ENCODE results near the gene TGM2. TPM values are rescaled to one million over a fixed set of nuclear protein-coding genes. Genes with fewer than 3 reads are reported as not detected.

The TGM2 gene
- total and polyA plus RNA-seq, 10 donors = 9.3 to 167 (median 69.8) TPM

DNA sequence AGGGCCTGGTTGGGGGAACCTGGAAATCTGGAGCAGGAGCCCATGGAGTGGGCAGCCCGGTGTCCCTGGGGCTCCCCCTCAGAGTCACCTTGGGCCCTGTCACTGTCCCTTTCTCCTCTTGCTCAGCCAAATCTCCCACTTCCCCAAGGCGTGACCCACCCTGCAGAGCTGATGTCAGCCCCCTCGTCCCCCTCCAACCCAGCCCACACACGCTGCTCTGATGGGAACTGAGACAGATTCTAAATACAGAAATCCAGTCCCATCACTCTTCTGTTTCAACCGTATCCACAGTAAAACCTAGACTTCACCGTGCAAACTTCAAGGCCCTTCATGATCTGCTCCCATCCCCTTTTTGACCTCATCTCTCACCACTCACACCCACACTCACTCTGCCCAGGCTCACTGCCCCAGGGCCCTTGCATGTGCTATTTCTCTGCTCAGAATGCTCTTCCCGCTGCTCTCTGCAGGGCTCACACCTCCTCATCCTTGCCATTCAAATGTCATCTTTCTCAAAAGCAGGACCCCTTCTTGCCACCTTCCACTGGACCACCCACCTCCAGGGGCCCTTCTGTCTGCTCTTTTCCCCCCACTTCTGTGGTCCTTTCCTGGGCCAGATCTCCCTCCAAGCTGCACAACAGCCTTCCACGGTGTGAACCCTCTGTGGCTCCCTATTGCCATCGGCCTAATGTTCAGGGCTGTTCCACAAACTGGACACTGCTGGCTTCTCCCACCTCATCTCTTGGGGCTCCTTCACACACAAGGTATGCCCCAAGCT is 16.6 kb downstream of the TGM2 start:
- peaks cover 0 to 47% (median 8%) of the 10 kb centered on the region in 6 donors for H3K36me3 ChIP-seq
- H3K9me3 ChIP-seq = no peaks in the 10 kb centered on the region
- no peak for DNase-seq
- no peaks in the 10 kb centered on the region for H3K27me3 ChIP-seq (replicated peaks in 1 of 7)
- H3K27ac ChIP-seq = no peak overlapping the region
- H3K4me1 ChIP-seq = peaks cover 29 to 80% (median 51%) of the 10 kb centered on the region in 6 donors
- 81 to 94% (median 86%) methylated on average over 8 to 9 of the region's 9 CpGs for WGBS, 5 donors
- TF ChIP-seq POLR2A (IDR thresholded peaks at IDR 0.05) (no peak), POLR2AphosphoS5 (IDR thresholded peaks at IDR 0.05) (no peak)
- intact Hi-C loops (cut with DNase I; ENCODE audit: low total_unique reads) = no loop called here
- no peak overlapping the region for H3K4me3 ChIP-seq

DNA sequence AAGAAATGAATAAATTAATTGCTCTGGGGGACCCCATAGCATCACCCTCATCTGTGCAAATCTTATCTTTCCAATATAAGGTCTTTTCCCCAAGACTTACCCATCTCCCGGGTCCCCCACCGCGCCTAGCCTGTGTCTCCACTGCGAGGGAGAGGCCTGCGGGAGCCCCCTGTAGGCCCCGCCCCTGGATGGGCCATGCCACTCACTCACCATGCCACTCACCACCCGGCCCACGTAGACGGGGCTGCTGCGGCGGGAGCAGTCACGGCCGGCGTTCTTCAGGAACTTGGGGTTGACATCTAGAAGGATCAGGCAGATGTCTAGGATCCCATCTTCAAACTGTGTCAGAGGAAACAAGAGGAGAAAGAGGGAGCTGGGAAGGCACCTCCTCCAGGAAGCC is 17.3 kb downstream of the TGM2 start:
- H3K9me3 ChIP-seq = no peaks in the 10 kb centered on the region
- H3K27ac ChIP-seq = no peak overlapping the region
- peaks cover 0 to 47% (median 8%) of the 10 kb centered on the region in 6 donors for H3K36me3 ChIP-seq

DNA sequence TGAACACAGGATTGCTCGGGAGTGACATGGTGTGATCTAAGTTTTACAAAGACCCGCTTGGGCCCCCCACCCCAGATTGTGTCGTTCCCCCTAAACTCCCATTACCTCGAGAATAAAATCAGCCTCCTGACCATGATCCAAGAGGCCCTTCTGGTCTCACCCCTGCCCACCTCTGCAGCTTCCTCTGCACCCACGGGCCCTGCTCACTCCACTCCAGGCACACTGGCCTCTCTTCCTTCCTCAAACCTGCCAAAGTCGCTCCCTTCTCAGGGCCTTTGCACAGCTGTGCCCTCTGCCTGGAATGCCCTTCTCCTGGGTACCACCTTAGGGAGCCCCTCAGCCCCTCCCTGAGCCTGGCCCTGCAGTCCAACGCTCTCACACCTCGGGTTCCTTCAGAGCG is 17.9 kb downstream of the TGM2 start:
- Histone ChIP-seq H3K9me3 (no peaks in the 10 kb centered on the region), H3K4me1 (peaks cover 23 to 80% (median 45%) of the 10 kb centered on the region in 6 donors), H3K4me3 (no peak overlapping the region), H3K36me3 (peaks cover 0 to 47% (median 8%) of the 10 kb centered on the region in 6 donors), H3K27ac (no peak overlapping the region), H3K27me3 (replicated peaks in 1 of 7) (no peaks in the 10 kb centered on the region)
- intact Hi-C loops (cut with DNase I; ENCODE audit: low total_unique reads) = no loop called here
- DNase-seq = no peak
- TF ChIP-seq, protein P1, sequence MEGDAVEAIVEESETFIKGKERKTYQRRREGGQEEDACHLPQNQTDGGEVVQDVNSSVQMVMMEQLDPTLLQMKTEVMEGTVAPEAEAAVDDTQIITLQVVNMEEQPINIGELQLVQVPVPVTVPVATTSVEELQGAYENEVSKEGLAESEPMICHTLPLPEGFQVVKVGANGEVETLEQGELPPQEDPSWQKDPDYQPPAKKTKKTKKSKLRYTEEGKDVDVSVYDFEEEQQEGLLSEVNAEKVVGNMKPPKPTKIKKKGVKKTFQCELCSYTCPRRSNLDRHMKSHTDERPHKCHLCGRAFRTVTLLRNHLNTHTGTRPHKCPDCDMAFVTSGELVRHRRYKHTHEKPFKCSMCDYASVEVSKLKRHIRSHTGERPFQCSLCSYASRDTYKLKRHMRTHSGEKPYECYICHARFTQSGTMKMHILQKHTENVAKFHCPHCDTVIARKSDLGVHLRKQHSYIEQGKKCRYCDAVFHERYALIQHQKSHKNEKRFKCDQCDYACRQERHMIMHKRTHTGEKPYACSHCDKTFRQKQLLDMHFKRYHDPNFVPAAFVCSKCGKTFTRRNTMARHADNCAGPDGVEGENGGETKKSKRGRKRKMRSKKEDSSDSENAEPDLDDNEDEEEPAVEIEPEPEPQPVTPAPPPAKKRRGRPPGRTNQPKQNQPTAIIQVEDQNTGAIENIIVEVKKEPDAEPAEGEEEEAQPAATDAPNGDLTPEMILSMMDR (IDR thresholded peaks at IDR 0.05 in 8 of 11, conservative IDR thresholded peaks at IDR 0.05 in 3 of 11) = no peak
- TF ChIP-seq POLR2A (IDR thresholded peaks at IDR 0.05) (no peak), POLR2AphosphoS5 (IDR thresholded peaks at IDR 0.05) (no peak)
- 68 to 76% (median 73%) methylated on average over 9 of the region's 9 CpGs for WGBS, 5 donors

More for the DNA sequence above, 17.3 kb downstream of the TGM2 start:
- H3K27me3 ChIP-seq (replicated peaks in 1 of 7) = no peaks in the 10 kb centered on the region
- DNase-seq = no peak
- intact Hi-C loops (cut with DNase I; ENCODE audit: low total_unique reads) = no loop called here
- H3K4me3 ChIP-seq = no peak overlapping the region
- 88 to 97% (median 94%) methylated on average over 12 to 14 of the region's 14 CpGs for WGBS, 5 donors
- no peak for TF ChIP-seq POLR2AphosphoS5 (IDR thresholded peaks at IDR 0.05)
- no peak for TF ChIP-seq POLR2A (IDR thresholded peaks at IDR 0.05)
- TF ChIP-seq, protein P1 (IDR thresholded peaks at IDR 0.05 in 8 of 11, conservative IDR thresholded peaks at IDR 0.05 in 3 of 11) = no peak
- peaks cover 27 to 80% (median 49%) of the 10 kb centered on the region in 6 donors for H3K4me1 ChIP-seq

DNA sequence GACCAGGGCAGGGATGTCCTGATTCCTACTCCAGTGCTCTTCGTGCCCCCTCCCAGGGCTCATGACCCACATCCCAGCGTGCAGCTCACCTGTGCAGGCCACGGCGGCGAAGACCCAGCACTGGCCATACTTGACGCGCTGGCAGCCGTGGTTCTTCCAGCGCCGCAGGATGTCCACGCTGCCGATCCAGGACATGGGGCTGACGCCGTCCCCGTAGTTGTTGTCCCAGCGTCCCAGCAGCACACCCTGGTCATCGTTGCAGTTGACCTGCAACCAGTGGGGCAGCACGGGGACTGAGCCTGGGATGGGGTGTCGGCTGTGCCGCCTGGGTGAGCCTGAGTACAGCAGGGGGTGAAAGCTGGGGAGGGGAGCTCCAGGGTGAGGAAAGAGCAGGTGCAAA is 18.4 kb downstream of the TGM2 start:
- intact Hi-C loops (cut with DNase I; ENCODE audit: low total_unique reads) = no loop called here
- TF ChIP-seq, protein P1 (IDR thresholded peaks at IDR 0.05 in 8 of 11, conservative IDR thresholded peaks at IDR 0.05 in 3 of 11) = no peak
- TF ChIP-seq POLR2AphosphoS5 (IDR thresholded peaks at IDR 0.05) = peak in 1 of 3 donors; percentile 32
- Histone ChIP-seq H3K27ac (no peak overlapping the region), H3K36me3 (peaks cover 0 to 47% (median 8%) of the 10 kb centered on the region in 6 donors), H3K27me3 (replicated peaks in 1 of 7) (no peaks in the 10 kb centered on the region), H3K4me1 (peaks cover 18 to 80% (median 44%) of the 10 kb centered on the region in 6 donors), H3K4me3 (no peak overlapping the region), H3K9me3 (no peaks in the 10 kb centered on the region)
- DNase-seq = no peak
- WGBS, 5 donors = 93 to 96% (median 94%) methylated on average over 9 to 20 of the region's 20 CpGs

Data from spleen (tissue), 11 donors.